OCI-LY3 (cell line): ENCODE data around the gene MTFR1L.

Experiments used
- H2AFZ ChIP-seq: fragments of 200-600, 300-600 bp; shearing (Covaris generic); 2 replicates; pipeline ENCODE4 v1.6.0; 2014; ENCODE audit warnings: antibody characterized with exemption, low read depth, low read length
- H3K27ac ChIP-seq: fragments of 200-600, 300-600 bp; sonication (generic); 2 replicates; pipeline ENCODE4 v1.5.1; 2014; ENCODE audit warnings: mild to moderate bottlenecking, low read length, moderate library complexity, mixed read lengths
- H3K27me3 ChIP-seq: fragments of 200-600, 300-600 bp; sonication (generic); 2 replicates; pipeline ENCODE4 v1.6.1; 2014; ENCODE audit warnings: low read depth, low read length, mixed read lengths
- H3K36me3 ChIP-seq: fragments of 200-600, 300-600 bp; sonication (generic); replicated peaks from 2 replicates; pipeline ENCODE3; 2014; ENCODE audit warnings: low read depth, low read length, mixed read lengths
- H3K4me1 ChIP-seq: fragments of 300-600, 200-600 bp; sonication (generic); 2 replicates; pipeline ENCODE4 v1.6.1; 2014; ENCODE audit warnings: low read length, mixed read lengths
- H3K4me2 ChIP-seq: fragments of 200-600, 300-600 bp; sonication (generic); 2 replicates; pipeline ENCODE4 v1.6.1; 2014; ENCODE audit warnings: low read length, mixed read lengths
- H3K4me3 ChIP-seq: fragments of 300-600, 200-600 bp; sonication (generic); 2 replicates; pipeline ENCODE4 v1.5.1; 2014; ENCODE audit warnings: antibody characterized with exemption, mild to moderate bottlenecking, low read length, moderate library complexity
- H3K79me2 ChIP-seq: fragments of 300-600, 200-600 bp; shearing (Covaris generic); 2 replicates; pipeline ENCODE4 v1.6.1; 2014; ENCODE audit warnings: mild to moderate bottlenecking, low read length, mixed read lengths
- H3K9ac ChIP-seq: fragments of 300-600, 200-600 bp; shearing (Covaris generic); 2 replicates; pipeline ENCODE4 v1.6.0; 2014; ENCODE audit warnings: mild to moderate bottlenecking, low read length, moderate library complexity
- H3K9me3 ChIP-seq: fragments of 200-600, 300-600 bp; shearing (Covaris generic); 2 replicates; pipeline ENCODE4 v1.6.1; 2014; ENCODE audit warnings: low read length, mixed read lengths; ENCODE audit not compliant: insufficient read depth
- H4K20me1 ChIP-seq: fragments of 200-600, 300-600 bp; sonication (generic); 2 replicates; pipeline ENCODE4 v1.6.1; 2016; ENCODE audit warnings: low read length, mixed read lengths; ENCODE audit not compliant: insufficient read depth
- EZH2phosphoT487 ChIP-seq: fragments of 200-600 bp; shearing (Covaris generic); IDR thresholded peaks from 2 replicates; pipeline ENCODE4 v1.6.1; 2018; ENCODE audit warnings: antibody characterized with exemption, mixed run types, low read depth
- TF ChIP-seq, protein P1 (sequence below): fragments of 200-600, 300-600 bp; sonication (generic); IDR thresholded peaks from 2 replicates; pipeline ENCODE4 v1.5.1; 2014; ENCODE audit warnings: antibody characterized with exemption, low read length, low read depth

The MTFR1L gene

GRCh38 chr1:25843483-25843882 is 23.7 kb downstream of the MTFR1L start:
- Histone ChIP-seq H3K9ac (no peak overlapping the region), H3K79me2 (peaks cover 12% of the 10 kb centered on the region), H3K27me3 (no peaks in the 10 kb centered on the region), H3K4me1 (peaks cover 11% of the 10 kb centered on the region), H3K4me3 (no peak overlapping the region), H3K27ac (no peak overlapping the region), H2AFZ (no peak overlapping the region), H4K20me1 (no peaks in the 10 kb centered on the region), H3K9me3 (no peaks in the 10 kb centered on the region), H3K4me2 (no peak overlapping the region), H3K36me3 (no peaks in the 10 kb centered on the region)
- TF ChIP-seq, protein P1, sequence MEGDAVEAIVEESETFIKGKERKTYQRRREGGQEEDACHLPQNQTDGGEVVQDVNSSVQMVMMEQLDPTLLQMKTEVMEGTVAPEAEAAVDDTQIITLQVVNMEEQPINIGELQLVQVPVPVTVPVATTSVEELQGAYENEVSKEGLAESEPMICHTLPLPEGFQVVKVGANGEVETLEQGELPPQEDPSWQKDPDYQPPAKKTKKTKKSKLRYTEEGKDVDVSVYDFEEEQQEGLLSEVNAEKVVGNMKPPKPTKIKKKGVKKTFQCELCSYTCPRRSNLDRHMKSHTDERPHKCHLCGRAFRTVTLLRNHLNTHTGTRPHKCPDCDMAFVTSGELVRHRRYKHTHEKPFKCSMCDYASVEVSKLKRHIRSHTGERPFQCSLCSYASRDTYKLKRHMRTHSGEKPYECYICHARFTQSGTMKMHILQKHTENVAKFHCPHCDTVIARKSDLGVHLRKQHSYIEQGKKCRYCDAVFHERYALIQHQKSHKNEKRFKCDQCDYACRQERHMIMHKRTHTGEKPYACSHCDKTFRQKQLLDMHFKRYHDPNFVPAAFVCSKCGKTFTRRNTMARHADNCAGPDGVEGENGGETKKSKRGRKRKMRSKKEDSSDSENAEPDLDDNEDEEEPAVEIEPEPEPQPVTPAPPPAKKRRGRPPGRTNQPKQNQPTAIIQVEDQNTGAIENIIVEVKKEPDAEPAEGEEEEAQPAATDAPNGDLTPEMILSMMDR = no peak
- no peak for TF ChIP-seq EZH2phosphoT487

DNA sequence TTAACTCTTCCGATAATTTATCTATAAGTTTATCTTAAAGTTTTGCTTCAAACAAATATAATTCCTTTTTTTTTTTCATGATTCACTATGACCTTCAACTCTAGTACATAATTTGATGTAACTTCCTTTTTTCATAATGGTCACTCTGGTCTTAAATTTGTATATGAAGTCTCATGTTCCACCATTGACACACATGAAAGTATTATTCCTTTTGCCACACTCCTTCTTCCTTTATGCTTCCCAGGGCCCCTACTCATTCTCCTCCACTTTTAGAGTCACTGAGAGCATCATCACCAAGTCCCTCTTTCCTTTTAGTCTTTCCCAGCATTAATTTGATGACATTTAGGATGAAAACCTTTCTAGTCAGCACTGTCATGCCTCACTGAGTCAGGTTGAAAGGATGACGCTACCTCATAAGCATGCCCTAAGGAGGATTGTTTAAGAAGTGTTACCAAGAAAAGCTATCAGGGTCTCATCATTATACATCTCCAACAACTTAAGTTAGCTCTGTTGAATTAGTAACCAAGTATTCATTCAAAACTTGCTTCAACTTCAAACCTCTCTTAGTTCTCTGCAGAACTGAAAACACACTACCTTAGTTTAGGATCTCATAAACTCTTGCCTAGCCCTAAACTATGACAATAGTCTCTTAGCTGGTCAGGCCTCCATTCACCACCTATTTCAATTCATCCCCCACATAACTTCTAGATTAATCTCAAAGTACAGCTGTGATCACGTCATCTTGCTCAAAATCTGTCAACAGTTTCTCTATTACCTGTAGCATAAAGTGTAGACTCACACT is 25.0 kb downstream of the MTFR1L start:
- TF ChIP-seq, protein P1 = no peak
- TF ChIP-seq EZH2phosphoT487 = no peak
- H3K4me3 ChIP-seq = no peak overlapping the region
- no peak overlapping the region for H2AFZ ChIP-seq
- no peak overlapping the region for H3K4me2 ChIP-seq
- H3K27me3 ChIP-seq = no peaks in the 10 kb centered on the region
- peaks cover 11% of the 10 kb centered on the region for H3K4me1 ChIP-seq
- no peak overlapping the region for H3K9ac ChIP-seq
- no peaks in the 10 kb centered on the region for H4K20me1 ChIP-seq
- H3K9me3 ChIP-seq = no peaks in the 10 kb centered on the region
- H3K36me3 ChIP-seq = no peaks in the 10 kb centered on the region
- H3K79me2 ChIP-seq = peaks cover 12% of the 10 kb centered on the region
- no peak overlapping the region for H3K27ac ChIP-seq

GRCh38 chr1:25845664-25846063 is 25.9 kb downstream of the MTFR1L start:
- H3K79me2 ChIP-seq = peaks cover 12% of the 10 kb centered on the region
- H4K20me1 ChIP-seq = no peaks in the 10 kb centered on the region
- no peak overlapping the region for H3K9ac ChIP-seq
- H3K36me3 ChIP-seq = no peaks in the 10 kb centered on the region
- no peak overlapping the region for H3K27ac ChIP-seq
- H2AFZ ChIP-seq = no peak overlapping the region
- no peak overlapping the region for H3K4me2 ChIP-seq
- H3K9me3 ChIP-seq = no peaks in the 10 kb centered on the region
- TF ChIP-seq, protein P1 = no peak
- no peak for TF ChIP-seq EZH2phosphoT487
- no peak overlapping the region for H3K4me3 ChIP-seq
- H3K27me3 ChIP-seq = no peaks in the 10 kb centered on the region
- H3K4me1 ChIP-seq = peaks cover 11% of the 10 kb centered on the region

GRCh38 chr1:25847929-25848328 is 28.2 kb downstream of the MTFR1L start:
- Histone ChIP-seq H3K27me3 (no peaks in the 10 kb centered on the region), H4K20me1 (no peaks in the 10 kb centered on the region), H3K36me3 (no peaks in the 10 kb centered on the region), H3K9me3 (no peaks in the 10 kb centered on the region), H3K4me2 (no peak overlapping the region), H3K79me2 (peaks cover 12% of the 10 kb centered on the region), H3K27ac (no peak overlapping the region), H3K9ac (no peak overlapping the region), H2AFZ (no peak overlapping the region), H3K4me1 (peaks cover 11% of the 10 kb centered on the region), H3K4me3 (no peak overlapping the region)
- no peak for TF ChIP-seq EZH2phosphoT487
- TF ChIP-seq, protein P1 = no peak
